Endothelial cell of umbilical vein (primary cell): Measurements from ENCODE around the gene TMEM208.

Experiments
- EZH2 ChIP-seq: IDR thresholded peaks from 2 replicates; pipeline ENCODE4 v1.6.1; 2012; ENCODE audit warnings: borderline replicate concordance, low read depth, mild to moderate bottlenecking, moderate library complexity, low read length, inconsistent platforms; ENCODE audit not compliant: severe bottlenecking
- FOS ChIP-seq: IDR thresholded peaks from 2 replicates; pipeline ENCODE4 v1.6.1; 2011; ENCODE audit warnings: mild to moderate bottlenecking, low read length, moderate library complexity, borderline replicate concordance; ENCODE audit not compliant: insufficient read depth
- JUN ChIP-seq: IDR thresholded peaks from 2 replicates; pipeline ENCODE4 v1.6.1; 2011; ENCODE audit warnings: borderline replicate concordance, low read depth; ENCODE audit not compliant: insufficient read length, insufficient read depth
- MYC ChIP-seq: IDR thresholded peaks from one replicate; pipeline ENCODE4 v1.6.1; 2011; ENCODE audit warnings: mild to moderate bottlenecking, low read depth, low read length
- POLR2A ChIP-seq: IDR thresholded peaks from 2 replicates; pipeline ENCODE4 v1.6.1; 2012; ENCODE audit warnings: low read depth, mild to moderate bottlenecking, control low read depth, low read length
- POLR2AphosphoS5 ChIP-seq: IDR thresholded peaks from 2 replicates; pipeline ENCODE4 v1.6.1; 2012; ENCODE audit warnings: low read depth, mild to moderate bottlenecking, control low read depth, low read length, moderate library complexity; ENCODE audit not compliant: insufficient read depth
- TF ChIP-seq, protein P1 (sequence below), 2 donors: IDR thresholded peaks; 1 replicate in 1 of 2; 2 replicates in 1 of 2; pipeline ENCODE4 v1.5.1; 2011; ENCODE audit warnings: low read length in 2 of 2, mild to moderate bottlenecking in 2 of 2, moderate library complexity in 2 of 2, control low read depth in 1 of 2, inconsistent platforms in 1 of 2, low read depth in 1 of 2; ENCODE audit not compliant: insufficient read depth in 1 of 2; ENCODE audit errors: extremely low read depth in 1 of 2

DNA sequence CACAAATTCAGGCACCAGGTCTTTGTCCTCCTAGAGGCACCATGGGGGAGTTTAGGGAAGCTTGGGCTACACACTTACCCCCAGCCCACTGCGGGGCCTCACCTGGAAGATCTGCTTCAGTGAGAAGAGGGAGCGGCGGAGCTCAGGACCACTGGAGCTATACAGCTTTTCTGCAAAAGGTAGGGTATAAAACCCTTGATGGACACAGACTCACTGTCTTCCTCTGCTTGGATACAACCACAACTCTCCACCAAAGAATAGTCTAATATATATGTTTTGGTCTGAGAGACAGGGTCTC is 11.3 kb downstream of the TMEM208 start:
- TF ChIP-seq, protein P1, sequence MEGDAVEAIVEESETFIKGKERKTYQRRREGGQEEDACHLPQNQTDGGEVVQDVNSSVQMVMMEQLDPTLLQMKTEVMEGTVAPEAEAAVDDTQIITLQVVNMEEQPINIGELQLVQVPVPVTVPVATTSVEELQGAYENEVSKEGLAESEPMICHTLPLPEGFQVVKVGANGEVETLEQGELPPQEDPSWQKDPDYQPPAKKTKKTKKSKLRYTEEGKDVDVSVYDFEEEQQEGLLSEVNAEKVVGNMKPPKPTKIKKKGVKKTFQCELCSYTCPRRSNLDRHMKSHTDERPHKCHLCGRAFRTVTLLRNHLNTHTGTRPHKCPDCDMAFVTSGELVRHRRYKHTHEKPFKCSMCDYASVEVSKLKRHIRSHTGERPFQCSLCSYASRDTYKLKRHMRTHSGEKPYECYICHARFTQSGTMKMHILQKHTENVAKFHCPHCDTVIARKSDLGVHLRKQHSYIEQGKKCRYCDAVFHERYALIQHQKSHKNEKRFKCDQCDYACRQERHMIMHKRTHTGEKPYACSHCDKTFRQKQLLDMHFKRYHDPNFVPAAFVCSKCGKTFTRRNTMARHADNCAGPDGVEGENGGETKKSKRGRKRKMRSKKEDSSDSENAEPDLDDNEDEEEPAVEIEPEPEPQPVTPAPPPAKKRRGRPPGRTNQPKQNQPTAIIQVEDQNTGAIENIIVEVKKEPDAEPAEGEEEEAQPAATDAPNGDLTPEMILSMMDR (IDR thresholded peaks at IDR 0.05; ENCODE audit: extremely low read depth in 1 of 2, insufficient read depth in 1 of 2, low read depth in 1 of 2, low read length in 2 of 2): no peak
- TF ChIP-seq EZH2 (no peak), POLR2A (no peak), MYC (no peak), JUN (no peak), FOS (no peak), POLR2AphosphoS5 (no peak)
